ENCODE data around the gene ATP1A2.

ATP1A2 gene

DNA sequence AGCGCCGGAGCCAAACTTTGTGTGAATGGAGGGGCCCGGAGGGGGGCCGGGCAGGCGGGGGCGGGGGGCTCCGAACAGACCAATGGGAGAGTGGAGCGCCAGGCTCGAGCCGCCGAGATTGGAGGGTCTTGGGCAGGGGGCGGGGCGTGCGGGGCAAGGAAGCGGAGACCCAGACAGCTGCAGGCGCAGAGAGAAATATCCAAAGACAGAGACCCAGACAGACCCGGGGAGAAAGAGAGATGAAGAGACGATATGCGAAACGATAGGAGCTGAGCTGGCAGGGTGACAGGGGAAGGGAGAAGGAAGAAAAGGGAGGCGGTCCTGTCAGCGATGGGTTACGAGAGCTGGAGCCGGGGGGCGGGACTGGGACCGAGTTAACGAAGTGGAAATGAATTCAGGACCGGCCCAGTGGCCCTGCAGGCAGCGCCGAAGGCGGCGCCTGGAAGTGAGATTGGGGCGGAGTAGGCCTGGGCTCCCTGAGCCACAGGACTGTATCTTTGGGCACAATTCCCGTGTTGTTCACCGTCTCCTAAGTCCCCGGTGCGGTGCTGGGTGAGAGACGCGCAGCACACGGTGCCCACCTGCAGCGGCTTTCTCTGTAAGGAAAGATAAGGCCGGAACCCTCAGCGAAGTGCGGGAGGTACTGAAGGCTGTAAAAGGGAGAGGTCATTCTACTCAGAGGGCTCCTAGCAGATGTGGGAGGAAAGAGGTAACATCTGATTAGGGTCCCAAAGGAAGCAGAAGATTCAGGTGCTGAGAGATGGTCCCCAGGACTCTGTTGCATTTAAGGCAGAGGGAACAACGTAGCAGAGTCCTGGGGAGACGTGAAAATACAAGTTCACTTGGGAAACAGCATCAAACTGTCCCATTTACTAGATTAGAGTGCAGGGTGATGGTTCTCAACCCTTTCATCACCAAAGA, 45.1 kb upstream of the ATP1A2 start (continued):
- TF ChIP-seq SP2 (tag by site-specific recombination; IDR thresholded peaks at IDR 0.05) (peak; percentile 86), ZNF555 (tag by site-specific recombination; conservative IDR thresholded peaks at IDR 0.05) (no peak), ZNF521 (tag by site-specific recombination; IDR thresholded peaks at IDR 0.05) (no peak), MYNN (tag by site-specific recombination; IDR thresholded peaks at IDR 0.05; ENCODE audit: borderline replicate concordance) (no peak), BCL11B (tag by site-specific recombination; IDR thresholded peaks at IDR 0.05; ENCODE audit: low read depth) (no peak), SCRT1 (tag by site-specific recombination; IDR thresholded peaks at IDR 0.05; ENCODE audit: borderline replicate concordance) (no peak), GLIS1 (tag by site-specific recombination; IDR thresholded peaks at IDR 0.05) (peak; percentile 40), ZNF202 (tag by site-specific recombination; IDR thresholded peaks at IDR 0.05; ENCODE audit: borderline replicate concordance) (no peak), ZNF169 (tag by site-specific recombination; IDR thresholded peaks at IDR 0.05) (no peak), SP3 (tag by site-specific recombination; IDR thresholded peaks at IDR 0.05) (peak; percentile 80), ZBTB17 (tag by site-specific recombination; IDR thresholded peaks at IDR 0.05) (peak; percentile 83), KLF8 (tag by site-specific recombination; IDR thresholded peaks at IDR 0.05) (no peak), ZNF426 (tag by site-specific recombination; IDR thresholded peaks at IDR 0.05) (no peak), HOXD13 (CRISPR knock-in tag; IDR thresholded peaks at IDR 0.05; ENCODE audit: borderline replicate concordance) (no peak), KLF16 (tag by site-specific recombination; IDR thresholded peaks at IDR 0.05) (0 out of 2 replicates have a peak, but pooled peaks have one; percentile 27)
- TF ChIP-seq, protein P1, sequence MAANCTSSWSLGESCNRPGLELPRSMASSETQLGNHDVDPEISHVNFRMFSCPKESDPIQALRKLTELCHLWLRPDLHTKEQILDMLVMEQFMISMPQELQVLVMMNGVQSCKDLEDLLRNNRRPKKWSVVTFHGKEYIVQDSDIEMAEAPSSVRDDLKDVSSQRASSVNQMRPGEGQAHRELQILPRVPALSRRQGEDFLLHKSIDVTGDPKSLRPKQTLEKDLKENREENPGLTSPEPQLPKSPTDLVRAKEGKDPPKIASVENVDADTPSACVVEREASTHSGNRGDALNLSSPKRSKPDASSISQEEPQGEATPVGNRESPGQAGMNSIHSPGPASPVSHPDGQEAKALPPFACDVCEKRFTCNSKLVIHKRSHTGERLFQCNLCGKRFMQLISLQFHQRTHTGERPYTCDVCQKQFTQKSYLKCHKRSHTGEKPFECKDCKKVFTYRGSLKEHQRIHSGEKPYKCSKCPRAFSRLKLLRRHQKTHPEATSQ (tag by site-specific recombination; IDR thresholded peaks at IDR 0.05) = no peak
- TF ChIP-seq, protein P2, sequence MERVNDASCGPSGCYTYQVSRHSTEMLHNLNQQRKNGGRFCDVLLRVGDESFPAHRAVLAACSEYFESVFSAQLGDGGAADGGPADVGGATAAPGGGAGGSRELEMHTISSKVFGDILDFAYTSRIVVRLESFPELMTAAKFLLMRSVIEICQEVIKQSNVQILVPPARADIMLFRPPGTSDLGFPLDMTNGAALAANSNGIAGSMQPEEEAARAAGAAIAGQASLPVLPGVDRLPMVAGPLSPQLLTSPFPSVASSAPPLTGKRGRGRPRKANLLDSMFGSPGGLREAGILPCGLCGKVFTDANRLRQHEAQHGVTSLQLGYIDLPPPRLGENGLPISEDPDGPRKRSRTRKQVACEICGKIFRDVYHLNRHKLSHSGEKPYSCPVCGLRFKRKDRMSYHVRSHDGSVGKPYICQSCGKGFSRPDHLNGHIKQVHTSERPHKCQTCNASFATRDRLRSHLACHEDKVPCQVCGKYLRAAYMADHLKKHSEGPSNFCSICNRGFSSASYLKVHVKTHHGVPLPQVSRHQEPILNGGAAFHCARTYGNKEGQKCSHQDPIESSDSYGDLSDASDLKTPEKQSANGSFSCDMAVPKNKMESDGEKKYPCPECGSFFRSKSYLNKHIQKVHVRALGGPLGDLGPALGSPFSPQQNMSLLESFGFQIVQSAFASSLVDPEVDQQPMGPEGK (tag by site-specific recombination; IDR thresholded peaks at IDR 0.05) = peak; percentile 74
- TF ChIP-seq, protein P3, sequence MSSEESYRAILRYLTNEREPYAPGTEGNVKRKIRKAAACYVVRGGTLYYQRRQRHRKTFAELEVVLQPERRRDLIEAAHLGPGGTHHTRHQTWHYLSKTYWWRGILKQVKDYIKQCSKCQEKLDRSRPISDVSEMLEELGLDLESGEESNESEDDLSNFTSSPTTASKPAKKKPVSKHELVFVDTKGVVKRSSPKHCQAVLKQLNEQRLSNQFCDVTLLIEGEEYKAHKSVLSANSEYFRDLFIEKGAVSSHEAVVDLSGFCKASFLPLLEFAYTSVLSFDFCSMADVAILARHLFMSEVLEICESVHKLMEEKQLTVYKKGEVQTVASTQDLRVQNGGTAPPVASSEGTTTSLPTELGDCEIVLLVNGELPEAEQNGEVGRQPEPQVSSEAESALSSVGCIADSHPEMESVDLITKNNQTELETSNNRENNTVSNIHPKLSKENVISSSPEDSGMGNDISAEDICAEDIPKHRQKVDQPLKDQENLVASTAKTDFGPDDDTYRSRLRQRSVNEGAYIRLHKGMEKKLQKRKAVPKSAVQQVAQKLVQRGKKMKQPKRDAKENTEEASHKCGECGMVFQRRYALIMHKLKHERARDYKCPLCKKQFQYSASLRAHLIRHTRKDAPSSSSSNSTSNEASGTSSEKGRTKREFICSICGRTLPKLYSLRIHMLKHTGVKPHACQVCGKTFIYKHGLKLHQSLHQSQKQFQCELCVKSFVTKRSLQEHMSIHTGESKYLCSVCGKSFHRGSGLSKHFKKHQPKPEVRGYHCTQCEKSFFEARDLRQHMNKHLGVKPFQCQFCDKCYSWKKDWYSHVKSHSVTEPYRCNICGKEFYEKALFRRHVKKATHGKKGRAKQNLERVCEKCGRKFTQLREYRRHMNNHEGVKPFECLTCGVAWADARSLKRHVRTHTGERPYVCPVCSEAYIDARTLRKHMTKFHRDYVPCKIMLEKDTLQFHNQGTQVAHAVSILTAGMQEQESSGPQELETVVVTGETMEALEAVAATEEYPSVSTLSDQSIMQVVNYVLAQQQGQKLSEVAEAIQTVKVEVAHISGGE (tag by site-specific recombination; conservative IDR thresholded peaks at IDR 0.05; ENCODE audit: low read depth) = no peak
- TF ChIP-seq, protein P4, sequence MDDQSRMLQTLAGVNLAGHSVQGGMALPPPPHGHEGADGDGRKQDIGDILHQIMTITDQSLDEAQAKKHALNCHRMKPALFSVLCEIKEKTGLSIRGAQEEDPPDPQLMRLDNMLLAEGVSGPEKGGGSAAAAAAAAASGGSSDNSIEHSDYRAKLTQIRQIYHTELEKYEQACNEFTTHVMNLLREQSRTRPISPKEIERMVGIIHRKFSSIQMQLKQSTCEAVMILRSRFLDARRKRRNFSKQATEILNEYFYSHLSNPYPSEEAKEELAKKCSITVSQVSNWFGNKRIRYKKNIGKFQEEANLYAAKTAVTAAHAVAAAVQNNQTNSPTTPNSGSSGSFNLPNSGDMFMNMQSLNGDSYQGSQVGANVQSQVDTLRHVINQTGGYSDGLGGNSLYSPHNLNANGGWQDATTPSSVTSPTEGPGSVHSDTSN (CRISPR knock-in tag; IDR thresholded peaks at IDR 0.05) = no peak

All from HEK293 (cell line).